ENCODE data around the gene IFNLR1.

- TF ChIP-seq EZH2 (IDR thresholded peaks at IDR 0.05; ENCODE audit: borderline replicate concordance, low read length) (no peak), CTCF (conservative IDR thresholded peaks at IDR 0.05 in 1 of 2, IDR thresholded peaks at IDR 0.05 in 1 of 2; ENCODE audit: extremely low read depth in 1 of 2, insufficient read depth in 1 of 2, low read depth in 1 of 2, low read length in 2 of 2) (no peak)
Measured at GRCh38 chr1:24108334-24109165, 78.5 kb downstream of the IFNLR1 start.
